ENCODE measurements around the gene PTPRU. TPM values are rescaled to one million over a fixed set of nuclear protein-coding genes. Genes with fewer than 3 reads are reported as not detected.

The PTPRU gene
- total RNA-seq, 4 donors from 2014 or later: 5.6 to 9.7 (median 7.4) TPM

- H3K4me3 ChIP-seq: no peak overlapping the region
- no peaks in the 10 kb centered on the region for H3K9me3 ChIP-seq
- 100% methylated on average over 1 of the region's 4 CpGs; no CpG with 5 or more reads in 1 of the 2 donors for WGBS, 2 donors (ENCODE audit: low coverage in 1 of 2)
- no peak for TF ChIP-seq EP300 (IDR thresholded peaks at IDR 0.05; ENCODE audit: low read depth)
- no peak for TF ChIP-seq POLR2A (IDR thresholded peaks at IDR 0.05)
- TF ChIP-seq, protein P1, sequence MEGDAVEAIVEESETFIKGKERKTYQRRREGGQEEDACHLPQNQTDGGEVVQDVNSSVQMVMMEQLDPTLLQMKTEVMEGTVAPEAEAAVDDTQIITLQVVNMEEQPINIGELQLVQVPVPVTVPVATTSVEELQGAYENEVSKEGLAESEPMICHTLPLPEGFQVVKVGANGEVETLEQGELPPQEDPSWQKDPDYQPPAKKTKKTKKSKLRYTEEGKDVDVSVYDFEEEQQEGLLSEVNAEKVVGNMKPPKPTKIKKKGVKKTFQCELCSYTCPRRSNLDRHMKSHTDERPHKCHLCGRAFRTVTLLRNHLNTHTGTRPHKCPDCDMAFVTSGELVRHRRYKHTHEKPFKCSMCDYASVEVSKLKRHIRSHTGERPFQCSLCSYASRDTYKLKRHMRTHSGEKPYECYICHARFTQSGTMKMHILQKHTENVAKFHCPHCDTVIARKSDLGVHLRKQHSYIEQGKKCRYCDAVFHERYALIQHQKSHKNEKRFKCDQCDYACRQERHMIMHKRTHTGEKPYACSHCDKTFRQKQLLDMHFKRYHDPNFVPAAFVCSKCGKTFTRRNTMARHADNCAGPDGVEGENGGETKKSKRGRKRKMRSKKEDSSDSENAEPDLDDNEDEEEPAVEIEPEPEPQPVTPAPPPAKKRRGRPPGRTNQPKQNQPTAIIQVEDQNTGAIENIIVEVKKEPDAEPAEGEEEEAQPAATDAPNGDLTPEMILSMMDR (IDR thresholded peaks at IDR 0.05): no peak
- no peak for TF ChIP-seq POLR2AphosphoS5 (IDR thresholded peaks at IDR 0.05)
- intact Hi-C loops (cut with DNase I; ENCODE audit: low total_unique reads): no loop called here
- no peaks in the 10 kb centered on the region for H3K4me1 ChIP-seq
- no peaks in the 10 kb centered on the region for H3K27me3 ChIP-seq
- in situ Hi-C loops (cut with MboI; ENCODE audit: low pct_ligation_motif_present in 1 of 4, low pct_unique_long_range_greater_than_20kb in 1 of 4, low sequenced_read_pairs in 3 of 4): no loop called here
- H3K36me3 ChIP-seq: no peaks in the 10 kb centered on the region
- DNase-seq: no peak
- H3K27ac ChIP-seq: no peak overlapping the region
These were observed 89.4 kb downstream of the PTPRU start for GRCh38 chr1:29325675-29326074.

DNA sequence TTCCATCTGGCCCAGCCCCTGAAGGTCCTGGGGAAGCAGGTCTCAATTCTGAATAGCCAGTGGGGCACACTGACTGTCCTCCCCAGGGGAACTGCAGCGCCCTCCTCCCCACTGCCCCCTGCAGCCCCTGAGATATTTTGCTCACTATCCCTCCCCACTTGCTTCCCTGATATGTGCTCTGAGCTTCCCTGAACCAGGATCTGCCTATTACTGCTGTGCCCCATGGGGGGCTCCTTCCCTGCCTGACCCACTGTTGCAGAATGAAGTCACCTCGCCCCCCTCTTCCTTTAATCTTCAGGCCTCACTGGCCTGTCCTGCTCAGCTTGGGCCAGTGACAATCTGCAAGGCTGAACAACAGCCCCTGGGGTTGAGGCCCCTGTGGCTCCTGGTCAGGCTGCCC lies 89.8 kb downstream of the PTPRU start:
- DNase-seq: no peak
- no peak overlapping the region for H3K4me3 ChIP-seq
- no peak overlapping the region for H3K27ac ChIP-seq
- 88% methylated on average over 2 of the region's 2 CpGs; no CpG with 5 or more reads in 1 of the 2 donors for WGBS, 2 donors (ENCODE audit: low coverage in 1 of 2)
- H3K27me3 ChIP-seq: no peaks in the 10 kb centered on the region
- TF ChIP-seq EP300 (IDR thresholded peaks at IDR 0.05; ENCODE audit: low read depth) (no peak), POLR2A (IDR thresholded peaks at IDR 0.05) (no peak), POLR2AphosphoS5 (IDR thresholded peaks at IDR 0.05) (no peak)
- TF ChIP-seq, protein P1 (IDR thresholded peaks at IDR 0.05): no peak
- no peaks in the 10 kb centered on the region for H3K36me3 ChIP-seq
- intact Hi-C loops (cut with DNase I; ENCODE audit: low total_unique reads) (no loop called here), in situ Hi-C loops (cut with MboI; ENCODE audit: low pct_ligation_motif_present in 1 of 4, low pct_unique_long_range_greater_than_20kb in 1 of 4, low sequenced_read_pairs in 3 of 4) (no loop called here)
- H3K4me1 ChIP-seq: no peaks in the 10 kb centered on the region
- no peaks in the 10 kb centered on the region for H3K9me3 ChIP-seq

GRCh38 chr1:29327223-29327935 lies 91.1 kb downstream of the PTPRU start:
- 93% methylated on average over 9 of the region's 9 CpGs; no CpG with 5 or more reads in 1 of the 2 donors for WGBS, 2 donors (ENCODE audit: low coverage in 1 of 2)
- no peak overlapping the region for H3K4me3 ChIP-seq
- intact Hi-C loops (cut with DNase I; ENCODE audit: low total_unique reads): no loop called here
- no peaks in the 10 kb centered on the region for H3K27me3 ChIP-seq
- H3K9me3 ChIP-seq: no peaks in the 10 kb centered on the region
- DNase-seq: no peak
- no peak for TF ChIP-seq POLR2A (IDR thresholded peaks at IDR 0.05)
- TF ChIP-seq EP300 (IDR thresholded peaks at IDR 0.05; ENCODE audit: low read depth): no peak
- TF ChIP-seq POLR2AphosphoS5 (IDR thresholded peaks at IDR 0.05): no peak
- TF ChIP-seq, protein P1 (IDR thresholded peaks at IDR 0.05): no peak
- in situ Hi-C loops (cut with MboI; ENCODE audit: low pct_ligation_motif_present in 1 of 4, low pct_unique_long_range_greater_than_20kb in 1 of 4, low sequenced_read_pairs in 3 of 4): no loop called here
- H3K4me1 ChIP-seq: no peaks in the 10 kb centered on the region
- H3K36me3 ChIP-seq: no peaks in the 10 kb centered on the region
- no peak overlapping the region for H3K27ac ChIP-seq

GRCh38 chr1:29329022-29329775 lies 92.9 kb downstream of the PTPRU start:
- intact Hi-C loops (cut with DNase I; ENCODE audit: low total_unique reads) (no loop called here), in situ Hi-C loops (cut with MboI; ENCODE audit: low pct_ligation_motif_present in 1 of 4, low pct_unique_long_range_greater_than_20kb in 1 of 4, low sequenced_read_pairs in 3 of 4) (no loop called here)
- Histone ChIP-seq H3K27me3 (no peaks in the 10 kb centered on the region), H3K27ac (no peak overlapping the region), H3K4me1 (no peaks in the 10 kb centered on the region), H3K9me3 (no peaks in the 10 kb centered on the region), H3K36me3 (no peaks in the 10 kb centered on the region), H3K4me3 (no peak overlapping the region)
- DNase-seq: no peak
- 89% methylated on average over 9 of the region's 9 CpGs; no CpG with 5 or more reads in 1 of the 2 donors for WGBS, 2 donors (ENCODE audit: low coverage in 1 of 2)
- TF ChIP-seq, protein P1 (IDR thresholded peaks at IDR 0.05): no peak
- no peak for TF ChIP-seq POLR2AphosphoS5 (IDR thresholded peaks at IDR 0.05)
- TF ChIP-seq EP300 (IDR thresholded peaks at IDR 0.05; ENCODE audit: low read depth): no peak
- TF ChIP-seq POLR2A (IDR thresholded peaks at IDR 0.05): no peak

Measured in transverse colon (tissue), 4 donors.